Fibroblast of skin of right biceps (primary cell): ENCODE results near the gene GPN3.
A peak's percentile ranks its signal among the peaks of the same experiment; 100 is the strongest.
"Not testable (repeated sequence)": the region's sequence is repeated elsewhere in the genome, so short reads cannot be mapped to it uniquely, and the experiment has no call there.

Experiments
- DNase-seq: peaks from one replicate; pipeline ENCODE4 v3.0.0-alpha.2; 2013

The GPN3 gene

DNA sequence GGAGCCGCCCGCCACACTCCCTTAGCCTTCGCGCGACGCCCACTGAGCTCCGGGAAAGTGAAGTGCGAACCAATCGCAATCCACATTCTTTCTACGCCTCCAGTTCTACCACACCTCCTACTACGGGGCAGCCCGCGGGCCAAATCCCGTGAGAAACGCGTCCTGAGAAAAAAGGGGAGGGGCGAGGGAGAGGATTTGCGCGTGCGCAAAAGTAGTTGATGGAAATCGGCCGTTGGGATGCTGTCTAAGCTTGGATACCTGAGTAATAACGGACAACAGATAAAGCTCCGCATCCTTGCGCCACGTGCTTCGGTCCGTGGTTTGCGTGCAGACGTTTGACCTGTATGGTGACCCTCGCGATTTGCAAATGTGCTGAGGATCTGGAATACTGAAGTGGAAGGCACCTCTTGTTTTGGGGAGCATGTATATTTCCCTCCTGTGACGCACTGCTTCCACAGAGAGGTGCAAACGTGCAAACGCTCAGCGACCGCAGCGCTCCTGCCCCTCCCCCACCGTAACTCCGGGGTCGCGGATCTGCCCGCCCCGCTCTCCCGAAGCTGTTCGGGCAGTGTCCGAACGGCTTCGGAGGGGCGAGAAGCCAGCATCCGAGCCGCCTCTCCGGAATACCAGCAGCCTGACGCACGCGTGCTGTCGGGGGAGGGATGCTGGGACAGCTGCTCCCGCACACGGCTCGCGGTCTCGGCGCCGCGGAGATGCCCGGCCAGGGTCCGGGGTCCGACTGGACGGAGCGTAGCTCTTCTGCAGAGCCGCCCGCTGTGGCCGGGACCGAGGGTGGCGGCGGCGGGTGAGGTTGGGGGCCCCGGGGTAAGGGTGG, at the start of gene GPN3, which contains the start of gene FAM216A:
GPN3 (minus strand) TSS at position 44 of the 835 bp plus-strand sequence. CDS start 54 bp downstream, outside the sequence.
FAM216A (plus strand) TSS at position 632 of the 835 bp plus-strand sequence; CDS start at position 663, 31 bp downstream.
- DNase-seq = peak; percentile 99

DNA sequence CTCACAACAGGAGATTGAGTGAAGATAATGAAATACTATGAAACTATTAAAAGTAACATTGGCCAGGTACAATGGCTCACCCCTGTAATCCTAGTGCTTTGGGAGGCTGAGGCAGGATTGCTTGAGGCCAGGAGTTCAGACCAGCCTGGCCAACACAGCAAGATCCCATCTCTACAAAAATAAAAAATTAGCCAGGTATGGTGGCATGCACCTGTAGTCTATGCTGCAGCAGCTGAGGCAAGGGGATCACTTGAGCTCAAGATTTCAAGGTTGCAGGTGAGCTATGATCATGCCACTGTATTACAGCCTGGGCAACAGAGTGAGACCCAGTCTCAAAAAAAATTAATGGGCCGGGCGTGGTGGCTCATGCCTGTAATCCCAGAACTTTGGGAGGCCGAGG, 48.9 kb upstream of the GPN3 start:
- no peak for DNase-seq

DNA sequence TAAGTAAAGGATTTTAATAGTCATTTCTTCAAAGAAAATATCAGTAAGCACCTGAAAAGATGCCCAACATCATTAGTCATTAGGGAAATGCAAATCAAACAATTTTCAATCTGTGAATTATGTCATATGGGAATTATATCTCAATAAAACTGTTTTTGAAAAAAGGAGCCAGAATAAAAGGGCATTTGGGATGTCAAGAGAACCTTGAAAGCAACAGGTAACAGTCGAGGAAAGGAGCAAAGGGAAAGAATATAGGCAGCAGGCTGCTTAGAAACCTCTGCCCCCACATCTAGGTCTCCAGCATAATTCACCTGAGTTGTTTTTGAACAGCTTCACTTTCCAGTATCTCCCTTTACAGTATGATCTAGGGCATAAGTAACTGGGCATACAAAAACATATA, 46.3 kb upstream of the GPN3 start:
- DNase-seq = no peak

DNA sequence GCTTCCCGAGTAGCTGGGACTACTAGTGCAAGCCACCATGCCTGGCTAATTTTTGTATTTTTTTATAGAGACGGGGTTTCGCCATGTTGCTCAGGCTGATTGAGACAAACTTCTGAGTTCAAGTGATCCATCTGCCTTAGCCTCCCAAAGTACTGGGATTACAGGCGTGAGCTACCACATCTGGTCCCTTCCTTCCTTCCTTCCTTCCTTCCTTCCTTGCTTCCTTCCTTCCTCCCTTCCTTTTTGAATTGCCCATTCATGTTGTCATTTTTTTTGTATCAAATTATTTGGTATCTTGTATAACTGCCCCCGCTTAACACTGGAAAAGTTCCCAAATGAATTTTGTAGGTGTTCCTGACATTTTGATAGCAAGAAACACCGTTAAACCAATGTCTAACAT, 45.8 kb upstream of the GPN3 start:
- DNase-seq = no peak

DNA sequence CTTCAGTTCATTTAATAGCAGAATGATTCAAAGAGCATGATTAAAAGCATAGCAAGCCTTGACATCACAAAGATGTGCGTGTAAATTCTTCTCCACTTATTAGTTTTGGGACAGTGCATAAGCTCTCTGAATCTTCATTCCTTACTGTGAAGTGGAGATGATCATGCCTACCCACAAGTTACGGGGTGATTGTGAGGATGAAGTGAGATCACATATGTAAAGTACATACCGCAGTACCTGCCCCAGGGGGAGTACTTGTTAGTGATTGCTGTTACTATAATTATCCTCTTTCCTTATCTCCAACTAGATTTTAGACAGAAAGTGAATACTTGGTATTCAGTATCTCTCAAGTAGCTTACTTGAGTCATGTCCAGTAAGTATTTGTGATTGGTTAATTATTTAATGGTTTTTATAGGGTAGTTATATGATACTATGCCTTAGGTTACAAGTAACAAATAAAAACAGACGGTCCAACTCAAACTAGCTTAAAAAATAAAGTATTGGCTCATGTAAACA, 40.1 kb upstream of the GPN3 start:
- DNase-seq = no peak

DNA sequence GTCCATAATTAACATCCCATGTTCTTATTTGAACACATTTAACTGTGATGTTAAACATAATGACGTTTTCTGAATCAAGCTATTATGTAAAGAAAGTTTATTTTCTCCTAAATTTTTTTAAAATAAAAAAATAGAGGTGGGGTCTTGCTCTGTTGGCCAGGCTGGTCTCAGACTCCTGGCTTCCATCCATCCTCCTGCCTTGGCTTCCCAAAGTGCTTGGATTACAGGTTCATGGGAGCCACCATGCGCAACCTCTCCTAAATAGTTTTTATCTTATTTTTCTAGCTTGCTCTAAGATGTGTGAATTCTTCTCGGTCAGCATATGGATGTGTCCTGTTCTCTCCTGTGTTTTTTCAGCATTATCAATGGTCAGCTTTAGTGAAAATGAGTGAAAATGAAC, 37.3 kb upstream of the GPN3 start:
- no peak for DNase-seq

DNA sequence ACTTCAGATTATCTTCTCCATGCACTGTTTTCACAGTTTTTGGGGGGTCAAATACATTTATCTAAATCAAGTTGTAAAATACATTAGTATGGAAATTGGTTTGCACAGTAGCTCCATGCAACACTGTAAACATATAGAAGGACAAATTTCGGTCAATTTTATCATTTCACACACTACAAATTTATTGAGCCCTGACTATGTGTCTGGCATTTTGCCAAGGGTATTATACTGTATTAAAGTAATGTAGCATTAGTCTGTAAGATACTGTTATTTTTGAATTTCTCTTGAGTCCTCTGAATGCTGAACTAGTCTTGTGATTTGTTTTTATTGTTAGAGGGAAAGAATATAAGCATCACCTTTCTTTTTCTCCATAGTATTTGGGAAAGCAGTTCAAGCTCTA, 35.4 kb upstream of the GPN3 start:
- no peak for DNase-seq

DNA sequence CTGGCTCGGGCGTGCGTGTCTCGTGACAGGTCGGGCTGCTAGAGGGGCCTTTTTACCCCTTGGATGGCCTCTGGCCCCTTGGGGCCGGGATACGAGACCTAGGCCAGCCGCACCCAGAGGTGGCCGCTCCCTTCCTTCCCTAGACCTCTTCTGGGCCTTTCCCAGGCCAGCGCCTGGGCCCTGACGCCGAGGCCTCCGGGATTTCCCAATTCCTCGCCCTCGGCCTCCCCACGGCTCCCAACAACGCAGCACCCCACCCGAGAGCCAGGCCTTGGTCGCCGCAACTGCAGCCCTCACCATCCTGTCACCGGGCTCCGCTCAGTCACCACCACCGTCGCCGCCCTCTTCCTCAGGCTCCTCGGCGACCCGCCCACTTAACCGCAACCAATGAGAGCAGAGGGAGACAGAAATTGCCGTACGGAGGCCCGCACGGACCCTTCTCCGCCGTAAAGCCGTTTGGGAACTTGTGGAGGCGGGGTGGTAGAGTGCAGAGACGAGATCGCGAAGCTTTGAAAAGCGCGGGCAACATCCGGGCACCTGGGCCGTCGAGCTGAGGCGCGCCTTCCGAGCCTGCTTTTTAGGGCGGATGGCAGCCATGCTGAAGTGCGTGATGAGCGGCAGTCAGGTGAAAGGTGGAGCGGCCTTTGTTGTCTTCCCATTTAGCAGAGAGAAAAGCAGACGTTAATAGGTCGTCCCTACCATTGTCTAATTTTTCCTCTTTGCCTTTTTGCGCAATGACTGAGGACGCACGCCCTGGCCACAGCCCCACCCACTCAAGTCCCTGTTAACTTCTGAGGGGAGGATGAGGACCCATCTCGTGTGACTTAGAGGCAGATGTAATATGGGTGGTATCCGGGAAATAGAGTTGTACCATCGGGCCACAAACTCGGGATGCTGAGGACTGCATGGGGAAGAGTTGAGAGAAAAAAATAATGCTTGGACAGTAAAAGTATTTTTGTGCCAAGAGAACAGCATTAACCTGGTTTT, 34.0 kb upstream of the GPN3 start, which contains the start of the genes RAD9B and VPS29:
RAD9B (plus strand) TSS at position 580 of the 987 bp plus-strand sequence; CDS start at position 587, 7 bp downstream.
VPS29 (minus strand) TSS at position 360 of the 987 bp plus-strand sequence; CDS start at position 300, 60 bp downstream.
- DNase-seq = peak; percentile 99

DNA sequence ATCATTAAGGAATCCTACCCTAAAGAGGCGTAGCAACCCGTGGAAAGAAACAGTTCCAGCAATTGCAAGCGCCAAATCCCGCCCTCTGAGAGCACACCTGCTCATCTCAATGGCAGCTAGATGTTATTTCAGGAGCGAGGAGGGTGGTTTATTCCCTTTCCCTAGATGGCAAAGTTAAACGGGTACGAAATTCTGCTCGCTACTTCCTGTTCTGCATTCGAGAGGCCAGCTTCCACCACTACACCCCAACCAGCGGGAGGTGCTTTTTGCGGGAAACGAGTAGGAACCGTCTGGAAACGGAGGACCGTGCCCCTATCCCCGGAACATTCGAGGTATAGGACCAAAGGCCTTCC, 33.3 kb upstream of the GPN3 start:
- peak; percentile 41 for DNase-seq

DNA sequence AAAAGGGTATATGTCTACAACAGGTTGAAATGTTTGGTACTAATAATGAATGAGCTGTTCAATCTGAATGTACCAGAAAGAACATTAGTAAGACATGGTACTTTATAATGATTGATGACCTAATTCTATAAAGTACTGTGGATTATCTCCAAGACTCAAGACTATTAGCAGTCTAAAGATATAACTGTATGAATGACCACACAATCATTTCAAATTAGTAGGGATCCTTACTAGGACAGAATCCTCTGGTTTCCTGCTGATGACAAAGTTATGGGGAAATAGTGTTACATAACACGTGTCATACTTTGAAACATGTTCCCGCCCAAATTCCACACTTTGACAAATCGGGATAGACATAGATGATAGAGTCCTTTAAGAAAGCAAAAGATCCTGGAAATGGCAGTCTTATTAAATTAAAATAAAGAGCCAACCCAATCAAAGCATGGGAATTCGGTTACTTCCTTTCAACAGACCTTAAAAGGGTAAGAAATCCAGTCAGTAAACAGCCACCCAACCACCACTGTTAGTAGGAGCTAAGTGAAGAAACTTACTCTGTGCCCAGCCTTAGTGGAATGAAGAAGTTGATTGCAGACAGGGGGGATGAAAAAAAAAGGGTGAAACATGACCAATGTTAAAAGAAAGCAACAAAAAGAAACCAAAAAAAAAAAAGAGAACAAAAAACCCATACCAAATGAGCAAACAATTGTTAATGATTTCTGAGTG, 31.1 kb upstream of the GPN3 start:
- peak; percentile 55 for DNase-seq

DNA sequence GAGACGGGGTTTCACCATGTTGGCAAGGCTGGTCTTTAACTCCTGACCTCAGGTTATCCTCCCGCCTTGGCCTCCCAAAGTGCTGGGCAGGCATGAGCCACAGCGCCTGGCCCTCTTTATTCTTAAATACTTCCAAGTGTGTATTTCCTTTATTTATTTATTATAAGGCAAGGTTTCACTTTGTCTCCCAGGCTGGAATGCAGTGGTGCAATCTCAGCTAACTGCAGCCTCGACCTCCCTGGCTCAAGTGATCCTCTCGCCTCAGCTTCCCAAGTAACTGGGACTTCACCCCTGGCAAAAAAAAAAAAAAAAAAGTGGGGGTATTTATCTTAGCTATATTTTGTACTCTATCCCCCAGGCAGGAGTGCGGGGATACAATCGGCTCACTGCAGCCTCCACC, 7.4 kb upstream of the GPN3 start:
- DNase-seq = no peak

DNA sequence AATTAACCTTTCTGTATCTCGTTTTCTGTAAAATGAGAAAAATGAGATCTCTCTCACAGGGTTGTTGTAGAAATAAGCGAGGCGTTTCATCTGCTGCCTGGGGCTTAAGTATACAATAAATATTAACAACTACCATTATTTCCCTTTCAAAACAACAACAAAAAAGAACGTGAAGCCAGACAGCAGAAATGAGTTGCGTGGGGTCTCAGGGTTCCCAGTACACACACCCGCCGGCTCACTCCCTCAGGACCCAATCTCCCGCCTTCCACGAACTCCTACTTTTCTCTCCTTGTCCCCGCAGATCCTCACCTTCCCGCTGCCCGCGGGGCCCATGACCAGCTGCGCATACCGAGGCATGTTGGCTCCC, 227 bp downstream of the GPN3 start:
- DNase-seq = no peak

DNA sequence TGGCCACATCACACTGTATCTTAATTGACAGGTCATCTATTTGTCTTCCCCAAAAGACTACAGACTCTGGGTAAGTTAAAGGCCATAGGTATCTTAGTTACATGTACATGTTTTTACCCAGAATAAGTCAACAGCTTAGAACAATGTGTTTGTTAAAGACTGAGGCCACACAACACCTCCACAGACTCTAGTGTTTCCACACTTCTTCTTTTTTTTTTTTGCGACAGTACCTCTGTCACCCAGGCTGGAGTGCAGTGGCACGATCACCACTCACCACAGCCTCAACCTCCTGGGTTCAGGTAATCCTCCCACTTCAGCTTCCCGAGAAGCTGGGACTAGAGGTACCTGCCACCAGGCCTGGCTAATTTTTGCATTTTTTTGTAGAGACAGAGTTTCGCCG, 1.3 kb downstream of the GPN3 start:
- DNase-seq = no peak

DNA sequence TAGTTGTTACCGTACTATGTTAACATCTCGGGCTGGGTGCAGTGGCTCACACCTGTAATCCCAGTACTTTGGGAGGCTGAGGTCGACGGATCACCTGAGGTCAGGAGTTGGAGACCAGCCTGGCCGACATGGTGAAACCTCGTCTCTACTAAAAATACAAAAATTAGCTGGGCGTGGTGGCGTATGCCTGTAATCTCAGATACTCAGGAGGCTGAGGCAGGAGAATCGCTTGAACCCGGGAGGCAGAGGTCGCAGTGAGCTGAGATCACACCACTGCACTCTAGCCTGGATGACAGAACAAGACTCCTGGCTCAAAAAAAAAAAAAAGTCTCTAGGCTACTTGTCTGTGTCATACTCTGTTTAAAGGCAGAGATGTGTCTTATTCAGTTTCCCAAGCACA, 2.3 kb downstream of the GPN3 start:
- DNase-seq = not testable (repeated sequence)

DNA sequence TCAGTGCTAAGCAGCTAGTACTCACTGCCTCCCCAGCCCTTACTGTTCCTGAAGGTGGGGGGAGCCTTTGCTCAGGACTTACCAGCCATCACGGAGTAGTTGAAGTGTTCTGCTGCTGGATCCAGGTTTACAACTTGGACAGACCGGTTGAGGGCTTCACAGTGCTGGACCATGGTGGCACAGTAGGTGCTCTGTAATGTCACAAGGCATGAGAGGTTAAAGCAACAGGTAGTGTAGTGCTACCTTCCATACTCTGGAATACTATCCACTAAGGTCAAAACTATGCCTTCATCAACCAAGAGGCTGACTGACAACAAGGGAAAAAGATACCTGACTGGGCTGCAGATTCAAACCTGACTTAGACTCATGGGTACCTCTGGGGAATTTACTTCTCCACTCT, 3.0 kb downstream of the GPN3 start:
- DNase-seq = no peak

DNA sequence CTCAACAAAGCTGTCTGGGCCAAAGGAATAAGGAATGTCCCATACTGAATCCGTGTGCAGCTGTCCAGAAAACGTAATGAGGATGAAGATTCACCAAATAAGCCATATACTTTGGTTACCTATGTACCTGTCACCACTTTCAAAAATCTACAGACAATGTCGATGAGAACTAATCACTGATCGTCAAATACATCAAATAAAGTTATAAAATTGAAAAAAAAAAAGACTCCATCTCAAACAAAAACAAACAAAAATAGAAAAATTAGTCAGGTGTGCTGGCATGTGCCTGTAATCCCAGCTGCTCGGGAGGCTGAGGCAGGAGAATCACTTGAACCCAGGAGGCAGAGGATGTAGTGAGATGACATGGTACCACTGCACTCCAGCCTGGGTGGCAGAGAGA, 6.9 kb downstream of the GPN3 start:
- not testable (repeated sequence) for DNase-seq

DNA sequence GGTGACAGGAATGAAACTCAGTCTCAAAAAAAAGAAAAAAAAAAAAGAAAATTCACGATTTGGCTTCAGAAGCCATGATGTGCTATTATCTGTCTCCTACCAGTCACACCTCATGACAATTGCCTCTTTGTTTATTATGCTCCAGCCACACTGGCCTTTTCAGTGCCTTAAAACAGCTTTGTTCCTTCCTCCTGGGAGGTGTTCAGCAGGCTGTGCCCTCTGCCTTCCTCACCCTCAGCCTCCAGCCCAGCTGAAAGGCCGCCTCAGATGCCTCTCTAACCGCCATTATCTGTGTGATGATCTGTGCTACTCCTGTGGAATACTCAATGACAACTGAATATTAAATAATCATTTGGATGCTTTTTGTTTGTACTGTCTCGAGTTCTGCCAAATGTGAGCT, 9.3 kb downstream of the GPN3 start:
- no peak for DNase-seq

DNA sequence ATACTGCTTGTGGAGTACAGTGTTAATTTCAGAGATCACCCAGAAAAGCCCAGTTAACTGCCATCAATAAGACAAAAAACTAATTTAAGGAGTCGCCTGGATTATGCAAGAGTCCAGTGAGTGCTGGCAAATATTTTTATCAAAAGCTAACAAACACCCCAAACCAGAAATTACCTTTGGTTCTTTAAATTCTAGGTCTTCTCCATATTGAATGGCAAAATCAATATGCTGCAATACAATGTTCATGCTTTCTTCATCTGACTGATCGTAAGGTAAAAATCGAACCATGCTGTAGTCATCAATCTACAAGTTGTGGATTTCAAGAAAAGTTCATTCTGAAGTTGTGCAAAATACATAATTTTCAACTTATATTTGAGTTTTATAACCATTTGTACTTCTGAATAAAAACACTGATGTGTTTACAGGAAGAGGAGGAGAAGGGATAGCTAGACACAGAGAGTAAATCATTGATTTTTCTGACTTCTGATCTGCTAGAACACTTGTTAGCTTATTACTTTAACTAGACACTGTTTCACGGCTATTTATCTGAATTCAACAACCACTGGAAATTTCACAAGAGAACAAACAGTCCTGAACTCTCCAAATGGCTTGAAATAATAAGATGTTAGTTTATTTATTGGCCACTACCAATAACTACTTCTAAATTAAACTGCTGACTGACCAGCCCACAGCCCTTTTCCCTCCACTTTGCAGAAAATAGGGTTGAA, 14.3 kb downstream of the GPN3 start:
- no peak for DNase-seq

DNA sequence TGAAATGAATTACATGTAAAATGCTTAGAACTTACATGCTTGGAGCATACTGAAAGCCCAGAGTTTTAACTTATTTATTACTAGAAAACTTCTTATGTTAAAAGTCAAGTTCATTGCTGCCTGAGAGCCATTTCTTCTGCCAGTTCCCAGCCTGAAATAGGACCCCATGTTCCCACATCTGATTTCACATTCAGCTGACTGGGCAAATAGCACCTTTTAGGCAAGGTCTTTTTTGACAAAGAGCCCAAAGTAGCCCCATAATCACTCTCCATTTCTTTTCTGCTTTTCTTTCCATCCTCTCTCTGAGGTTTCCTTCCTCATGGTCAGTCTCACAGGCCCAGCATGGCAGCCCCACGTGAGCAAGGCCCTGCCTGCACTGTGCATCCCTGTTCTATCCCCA, 16.8 kb downstream of the GPN3 start:
- no peak for DNase-seq

DNA sequence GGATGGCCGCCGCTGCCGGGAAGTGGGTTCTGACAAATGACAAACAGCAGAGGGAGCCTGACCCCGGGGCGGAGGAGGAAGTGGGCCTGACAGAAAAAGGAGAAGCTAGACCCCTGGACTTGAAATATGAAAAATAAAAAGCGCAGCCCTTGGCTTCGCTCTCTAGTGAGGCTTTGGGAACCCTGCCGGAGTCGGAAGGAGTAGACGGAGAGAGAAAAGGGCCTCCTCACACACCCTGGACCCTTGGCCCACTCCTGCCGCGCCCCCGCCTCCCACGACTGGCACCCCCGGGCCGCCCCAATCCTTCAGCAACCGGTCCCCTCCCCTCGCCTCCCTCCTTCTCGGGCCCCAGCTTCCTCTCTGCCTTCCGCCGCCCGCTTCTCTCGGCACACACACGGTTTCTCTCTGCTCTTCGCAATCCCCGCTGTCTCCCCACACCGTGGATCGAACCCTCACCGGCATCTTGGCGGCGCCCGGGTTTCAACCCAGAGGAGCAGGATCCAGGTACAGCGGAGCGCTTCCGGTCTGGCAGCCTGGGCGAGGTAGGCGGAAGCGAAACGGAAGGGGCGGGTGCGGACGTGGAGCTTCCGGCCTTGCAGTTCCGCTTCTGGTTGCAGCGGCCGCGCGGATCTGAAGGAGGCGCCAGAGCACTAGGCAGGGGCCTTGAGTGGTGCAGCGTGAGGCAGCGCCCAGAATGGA, 18.1 kb downstream of the GPN3 start, which contains the start of gene ARPC3:
ARPC3 (minus strand) TSS at position 539 of the 699 bp plus-strand sequence; CDS start at position 462, 77 bp downstream.
- DNase-seq = peak; percentile 95

DNA sequence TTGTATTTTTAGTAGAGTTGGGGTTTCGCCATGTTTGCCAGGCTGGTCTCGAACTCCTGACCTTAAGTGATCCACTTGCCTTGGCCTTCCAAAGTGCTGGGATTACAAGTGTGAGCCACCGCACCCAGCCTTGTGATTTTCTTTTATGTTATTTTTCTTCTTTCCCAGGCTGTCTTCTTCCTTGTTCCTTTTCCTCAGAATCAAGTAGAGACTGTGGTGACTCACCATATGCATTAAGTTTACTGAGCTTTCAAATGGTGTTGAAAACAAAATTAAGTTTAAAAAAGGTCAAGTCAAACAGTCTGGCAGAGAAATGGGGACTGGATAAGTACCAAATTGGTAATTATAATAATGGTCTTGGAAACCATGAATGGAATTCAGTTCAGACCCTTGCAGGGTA, 23.6 kb downstream of the GPN3 start:
- no peak for DNase-seq
